Right lobe of liver (tissue), 6 donors: Measurements from ENCODE around the gene TRAPPC3L. TPM values are rescaled to one million over a fixed set of nuclear protein-coding genes. Genes with fewer than 3 reads are reported as not detected.

Source experiments
- ATAC-seq, 4 donors: fragments of 200-7000 bp; cut with Tn5 transposase; one replicate each; pipeline ENCODE4 v1.9.1; 2020; ENCODE audit warnings: mild to moderate bottlenecking in 4 of 4, moderate library complexity in 4 of 4
- DNase-seq, 3 donors: peaks; one replicate each; pipeline ENCODE4 v3.0.0-alpha.2; 2020
- H3K27ac ChIP-seq, 3 donors: fragments of 200-600 bp; one replicate each; pipeline ENCODE4 v1.8.0; 2022
- H3K27me3 ChIP-seq, 2 donors: fragments of 200-600 bp; one replicate each; pipeline ENCODE4 v1.8.0; 2022
- H3K36me3 ChIP-seq, 4 donors: fragments of 200-600 bp; sonication (generic) in 1 of 4; one replicate each; pipeline versions ENCODE4 v1.5.1 to v1.8.0; 2017 to 2022; ENCODE audit warnings: control low read depth in 1 of 4
- H3K4me1 ChIP-seq, 4 donors: fragments of 200-600 bp; sonication (generic) in 1 of 4; one replicate each; pipeline versions ENCODE4 v1.5.1 to v1.8.0; 2017 to 2022; ENCODE audit warnings: control low read depth in 1 of 4
- H3K4me3 ChIP-seq, 3 donors: fragments of 200-600 bp; one replicate each; pipeline ENCODE4 v1.8.0; 2022
- H3K9me3 ChIP-seq, 4 donors: fragments of 200-600 bp; sonication (generic) in 1 of 4; one replicate each; pipeline versions ENCODE4 v1.5.1 to v1.8.0; 2017 to 2022; ENCODE audit warnings: control low read depth in 1 of 4
- POLR2A ChIP-seq: fragments of 450-650 bp; IDR thresholded peaks from one replicate; pipeline ENCODE4 v1.6.1; 2017; ENCODE audit warnings: antibody characterized with exemption, mild to moderate bottlenecking
- WGBS: methylation state at CpG from one replicate; pipeline ENCODE4 v1.1.6; 2018; ENCODE audit warnings: low coverage, low lambda C conversion rate; ENCODE audit not compliant: insufficient coverage; ENCODE audit errors: missing lambda C conversion rate; 5-methylcytosine and 5-hydroxymethylcytosine counted together
- intact Hi-C, 2 donors: fragments of 100-400 bp; cut with DNase I; formaldehyde crosslinking; loops; one replicate each; pipeline versions ENCODE4 v1.11.2 to v1.14.1; 2022
- total RNA-seq, 6 experiments: library from RNA; depleted of rRNA in 2 of 6; stranded (reverse); fragments of >200 nt in 2 of 6; fragmentation: NEBNext Ultra II Directional in 3 of 6; extraction: Animal tissue kit (Norgen Biotek cat#: 25700) in 3 of 6; gene quantifications; one replicate each; pipeline versions ENCODE4 v1.1.0 to v1.2.4, GENCODE V29; 2016 to 2023
- TF ChIP-seq, protein P1 (sequence below), 4 donors: fragments of 200-600 bp in 3 of 4; fragments of 450-650 bp in 1 of 4; IDR thresholded peaks; one replicate each; pipeline versions ENCODE4 v1.5.1 to v1.8.0; 2016 to 2022; ENCODE audit warnings: antibody characterized with exemption in 4 of 4, mild to moderate bottlenecking in 2 of 4
- donor health status: DM: no; HTN: yes; CAD: no.
- donor health status: DM: no; HTN: no; CAD: no.
- donor health status: DM: no; HTN: no; CAD: no.
- donor health status: DM: no; HTN: yes; CAD: no.
- donor health status: DM: no; HTN: yes; CAD: no.

The TRAPPC3L gene
- total RNA-seq, 6 experiments from 2014 or later = 0.12 to 0.17 TPM; not detected in 4

DNA sequence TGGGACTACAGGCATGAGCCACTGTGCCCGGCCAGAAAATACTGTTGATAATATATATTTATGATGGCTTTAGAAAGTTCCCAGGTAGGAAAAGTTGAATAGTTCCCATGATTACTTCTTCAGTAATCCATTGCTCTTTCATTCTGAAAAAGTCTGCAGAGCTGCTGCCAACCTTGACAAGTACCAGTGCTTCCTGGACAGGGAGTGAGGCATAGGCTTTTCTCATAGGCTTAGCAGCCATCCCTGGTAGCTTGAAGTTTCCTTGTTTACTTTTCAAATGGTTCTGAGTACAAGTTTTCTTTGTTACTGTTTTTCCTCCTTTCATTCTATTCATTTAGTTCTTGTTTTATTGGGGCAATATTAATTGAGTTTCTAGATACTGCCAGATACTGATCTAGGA lies 33.7 kb upstream of the TRAPPC3L start:
- Histone ChIP-seq H3K27ac (no peak overlapping the region), H3K27me3 (no peaks in the 10 kb centered on the region), H3K4me3 (no peak overlapping the region), H3K9me3 (no peaks in the 10 kb centered on the region), H3K4me1 (no peaks in the 10 kb centered on the region), H3K36me3 (no peaks in the 10 kb centered on the region)
- TF ChIP-seq, protein P1, sequence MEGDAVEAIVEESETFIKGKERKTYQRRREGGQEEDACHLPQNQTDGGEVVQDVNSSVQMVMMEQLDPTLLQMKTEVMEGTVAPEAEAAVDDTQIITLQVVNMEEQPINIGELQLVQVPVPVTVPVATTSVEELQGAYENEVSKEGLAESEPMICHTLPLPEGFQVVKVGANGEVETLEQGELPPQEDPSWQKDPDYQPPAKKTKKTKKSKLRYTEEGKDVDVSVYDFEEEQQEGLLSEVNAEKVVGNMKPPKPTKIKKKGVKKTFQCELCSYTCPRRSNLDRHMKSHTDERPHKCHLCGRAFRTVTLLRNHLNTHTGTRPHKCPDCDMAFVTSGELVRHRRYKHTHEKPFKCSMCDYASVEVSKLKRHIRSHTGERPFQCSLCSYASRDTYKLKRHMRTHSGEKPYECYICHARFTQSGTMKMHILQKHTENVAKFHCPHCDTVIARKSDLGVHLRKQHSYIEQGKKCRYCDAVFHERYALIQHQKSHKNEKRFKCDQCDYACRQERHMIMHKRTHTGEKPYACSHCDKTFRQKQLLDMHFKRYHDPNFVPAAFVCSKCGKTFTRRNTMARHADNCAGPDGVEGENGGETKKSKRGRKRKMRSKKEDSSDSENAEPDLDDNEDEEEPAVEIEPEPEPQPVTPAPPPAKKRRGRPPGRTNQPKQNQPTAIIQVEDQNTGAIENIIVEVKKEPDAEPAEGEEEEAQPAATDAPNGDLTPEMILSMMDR (IDR thresholded peaks at IDR 0.05) = no peak
- no peak for TF ChIP-seq POLR2A
- 78% methylated on average over 1 of the region's 1 CpG for WGBS
- no peak for ATAC-seq
- intact Hi-C loops = no loop called here
- no peak for DNase-seq

DNA sequence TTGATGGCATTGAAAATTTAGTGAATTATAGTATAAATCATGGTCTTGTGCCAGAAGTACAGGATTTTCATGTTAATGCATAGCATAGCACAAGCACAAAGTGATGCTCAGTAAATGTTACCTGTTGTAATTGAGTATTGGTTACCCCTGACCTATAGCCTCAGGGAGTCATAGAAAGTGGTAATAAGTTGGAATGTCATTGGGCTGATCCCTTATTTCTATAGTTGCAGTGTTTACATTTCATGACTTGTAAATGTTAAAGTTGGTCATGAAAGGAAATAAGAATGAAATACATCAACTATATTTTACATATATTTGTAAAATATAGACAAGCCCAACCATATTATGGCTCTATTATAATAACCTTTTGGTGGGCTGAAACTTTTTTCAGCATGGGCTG lies 32.9 kb upstream of the TRAPPC3L start:
- H3K4me3 ChIP-seq = no peak overlapping the region
- no peak overlapping the region for H3K27ac ChIP-seq
- no peaks in the 10 kb centered on the region for H3K27me3 ChIP-seq
- no peaks in the 10 kb centered on the region for H3K36me3 ChIP-seq
- ATAC-seq (no peak), DNase-seq (no peak)
- H3K9me3 ChIP-seq = no peaks in the 10 kb centered on the region
- peaks cover 0 to 5% (median 0%) of the 10 kb centered on the region in 4 donors for H3K4me1 ChIP-seq
- no peak for TF ChIP-seq POLR2A
- TF ChIP-seq, protein P1 (IDR thresholded peaks at IDR 0.05) = no peak
- intact Hi-C loops = no loop called here

DNA sequence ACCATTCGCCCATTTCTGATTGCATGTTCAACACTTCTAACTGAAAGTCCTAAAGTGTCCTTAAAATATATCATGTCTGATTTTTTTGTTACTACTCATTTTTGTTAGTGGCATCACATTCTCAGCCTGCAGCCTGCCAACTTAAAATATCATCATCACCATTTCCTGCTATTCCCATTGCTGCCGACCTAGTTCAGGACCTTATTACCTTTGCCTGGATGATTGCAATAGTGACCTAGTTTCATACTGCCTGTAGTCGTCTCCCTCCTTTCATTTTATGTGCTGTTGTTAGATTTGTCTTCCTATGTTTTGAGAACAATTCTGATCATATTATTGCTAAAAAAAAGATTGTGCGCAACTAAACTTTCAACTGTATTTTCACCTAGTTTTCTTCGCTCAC lies 32.0 kb upstream of the TRAPPC3L start:
- no peaks in the 10 kb centered on the region for H3K36me3 ChIP-seq
- 54% methylated on average over 5 of the region's 5 CpGs for WGBS
- no peak overlapping the region for H3K4me3 ChIP-seq
- peak in 3 of 4 donors; percentile 49 to 93 (median 65) for ATAC-seq
- no peaks in the 10 kb centered on the region for H3K27me3 ChIP-seq
- DNase-seq = no peak
- no peak for TF ChIP-seq POLR2A
- TF ChIP-seq, protein P1 (IDR thresholded peaks at IDR 0.05) = no peak
- intact Hi-C loops = no loop called here
- peaks cover 0 to 12% (median 0%) of the 10 kb centered on the region in 4 donors for H3K4me1 ChIP-seq
- no peak overlapping the region for H3K27ac ChIP-seq
- no peaks in the 10 kb centered on the region for H3K9me3 ChIP-seq

DNA sequence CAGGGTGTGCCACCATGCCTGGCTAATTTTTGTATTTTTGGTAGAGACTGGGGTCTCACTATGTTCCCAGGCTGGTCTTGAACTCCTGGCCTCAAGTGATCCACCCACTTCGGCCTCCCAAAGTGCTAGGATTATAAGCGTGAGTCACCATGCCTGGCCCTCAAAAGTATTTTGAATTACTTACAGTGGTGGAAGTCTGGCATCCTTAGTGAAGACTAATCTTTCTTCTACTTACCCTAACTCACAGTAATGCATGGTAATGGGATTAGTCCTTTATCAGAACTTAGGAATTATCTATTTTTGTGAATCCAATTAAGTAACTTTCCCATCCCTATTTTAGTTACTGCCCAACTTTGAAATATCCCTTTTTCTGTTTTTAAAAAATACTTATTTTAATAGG lies 29.7 kb upstream of the TRAPPC3L start:
- Histone ChIP-seq H3K4me1 (peaks cover 0 to 15% (median 1%) of the 10 kb centered on the region in 4 donors), H3K36me3 (no peaks in the 10 kb centered on the region), H3K27me3 (no peaks in the 10 kb centered on the region), H3K9me3 (no peaks in the 10 kb centered on the region), H3K4me3 (no peak overlapping the region), H3K27ac (no peak overlapping the region)
- no peak for TF ChIP-seq POLR2A
- TF ChIP-seq, protein P1 (IDR thresholded peaks at IDR 0.05) = no peak
- DNase-seq = no peak
- 100% methylated on average over 2 of the region's 2 CpGs for WGBS
- intact Hi-C loops = no loop called here
- ATAC-seq = no peak

DNA sequence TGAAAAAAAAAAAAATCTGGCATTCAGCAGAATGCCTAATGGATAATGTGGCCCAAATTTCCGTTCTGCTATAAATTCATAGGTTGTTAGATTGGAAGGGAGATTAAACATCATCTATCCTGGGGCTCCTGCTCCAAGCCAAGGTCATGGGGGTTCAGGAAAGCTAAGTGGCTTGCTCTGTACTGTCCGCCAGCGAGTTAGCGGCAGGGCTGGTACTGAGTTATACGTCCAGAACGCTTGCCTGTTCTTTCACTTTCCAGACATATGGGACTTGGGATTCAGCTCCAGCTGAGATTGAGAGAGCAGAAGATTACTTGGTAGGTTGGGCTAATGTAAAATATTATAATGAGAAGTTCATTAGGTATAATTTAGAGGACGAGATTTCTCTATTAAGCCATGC lies 26.7 kb upstream of the TRAPPC3L start:
- Histone ChIP-seq H3K4me3 (peak overlapping the region; percentile 79 to 95 (median 90)), H3K27ac (peak overlapping the region in 2 of 3 donors; percentile 80 to 85), H3K9me3 (no peaks in the 10 kb centered on the region), H3K4me1 (peaks cover 0 to 18% (median 3%) of the 10 kb centered on the region in 4 donors), H3K36me3 (no peaks in the 10 kb centered on the region), H3K27me3 (no peaks in the 10 kb centered on the region)
- 1% methylated on average over 7 of the region's 7 CpGs for WGBS
- DNase-seq (peak; percentile 45 to 51 (median 50)), ATAC-seq (peak; percentile 11 to 40 (median 20))
- intact Hi-C loops = no loop called here
- TF ChIP-seq POLR2A = no peak
- TF ChIP-seq, protein P1 (IDR thresholded peaks at IDR 0.05) = no peak
